Chondrocyte (in vitro differentiated cells): ENCODE data around the gene NOD2. TPM values are rescaled to one million over a fixed set of nuclear protein-coding genes. Genes with fewer than 3 reads are reported as not detected.

Experiments
- DNase-seq: peaks from one replicate; pipeline ENCODE4 v3.0.0; 2021; ENCODE audit warnings: mixed read lengths, low spot score
- H3K27ac Mint-ChIP-seq: one replicate; pipeline ENCODE4 v1.8.0; 2021; ENCODE audit warnings: mild to moderate bottlenecking, moderate library complexity, mixed read lengths; ENCODE audit not compliant: unreplicated experiment
- H3K27me3 Mint-ChIP-seq: 2 replicates; pipeline ENCODE4 v1.8.0; 2021; ENCODE audit warnings: low read depth, mixed read lengths
- H3K36me3 Mint-ChIP-seq: 2 replicates; pipeline ENCODE4 v1.8.0; 2021; ENCODE audit warnings: low read depth, mixed read lengths
- H3K4me1 Mint-ChIP-seq: 2 replicates; pipeline ENCODE4 v1.8.0; 2021; ENCODE audit warnings: low read depth, mild to moderate bottlenecking, mixed read lengths
- H3K4me3 Mint-ChIP-seq: one replicate; pipeline ENCODE4 v1.8.0; 2021; ENCODE audit warnings: mild to moderate bottlenecking, moderate library complexity, mixed read lengths; ENCODE audit not compliant: unreplicated experiment
- H3K9me3 Mint-ChIP-seq: 2 replicates; pipeline ENCODE4 v1.8.0; 2021; ENCODE audit warnings: low read depth, mixed read lengths
- total RNA-seq: library from RNA; stranded (reverse); gene quantifications from 3 replicates; pipeline ENCODE4 v1.2.1, GENCODE V29; 2021
- TF ChIP-seq, protein P1 (sequence below): fragments of 200-600 bp; sonication (generic); IDR thresholded peaks from 2 replicates; pipeline ENCODE4 v1.5.0; 2021; ENCODE audit warnings: antibody characterized with exemption, mild to moderate bottlenecking, moderate library complexity

NOD2 gene
- total RNA-seq, 1 donor from 2014 or later: 0.05 TPM

DNA sequence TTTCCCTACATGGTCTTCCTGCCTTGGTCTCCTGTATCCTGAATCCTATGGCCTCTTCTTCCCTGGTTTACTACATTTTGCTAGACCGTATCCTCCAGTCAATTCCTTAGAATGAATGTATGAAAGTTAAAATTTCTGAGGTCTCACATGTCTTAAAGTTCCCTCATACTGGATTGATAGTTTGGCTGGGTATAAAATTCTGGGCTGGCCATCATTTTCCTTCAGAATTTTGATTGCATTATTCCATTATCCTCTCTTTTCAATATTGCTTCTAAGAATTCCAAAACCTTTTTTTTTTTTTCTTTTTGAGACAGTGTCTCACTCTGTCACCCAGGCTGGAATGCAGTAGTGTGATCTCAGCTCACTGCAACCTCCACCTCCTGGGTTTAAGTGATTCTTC, 10.8 kb downstream of the NOD2 start:
- no peak overlapping the region for H3K27ac Mint-ChIP-seq
- TF ChIP-seq, protein P1, sequence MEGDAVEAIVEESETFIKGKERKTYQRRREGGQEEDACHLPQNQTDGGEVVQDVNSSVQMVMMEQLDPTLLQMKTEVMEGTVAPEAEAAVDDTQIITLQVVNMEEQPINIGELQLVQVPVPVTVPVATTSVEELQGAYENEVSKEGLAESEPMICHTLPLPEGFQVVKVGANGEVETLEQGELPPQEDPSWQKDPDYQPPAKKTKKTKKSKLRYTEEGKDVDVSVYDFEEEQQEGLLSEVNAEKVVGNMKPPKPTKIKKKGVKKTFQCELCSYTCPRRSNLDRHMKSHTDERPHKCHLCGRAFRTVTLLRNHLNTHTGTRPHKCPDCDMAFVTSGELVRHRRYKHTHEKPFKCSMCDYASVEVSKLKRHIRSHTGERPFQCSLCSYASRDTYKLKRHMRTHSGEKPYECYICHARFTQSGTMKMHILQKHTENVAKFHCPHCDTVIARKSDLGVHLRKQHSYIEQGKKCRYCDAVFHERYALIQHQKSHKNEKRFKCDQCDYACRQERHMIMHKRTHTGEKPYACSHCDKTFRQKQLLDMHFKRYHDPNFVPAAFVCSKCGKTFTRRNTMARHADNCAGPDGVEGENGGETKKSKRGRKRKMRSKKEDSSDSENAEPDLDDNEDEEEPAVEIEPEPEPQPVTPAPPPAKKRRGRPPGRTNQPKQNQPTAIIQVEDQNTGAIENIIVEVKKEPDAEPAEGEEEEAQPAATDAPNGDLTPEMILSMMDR: no peak
- peaks cover 22% of the 10 kb centered on the region for H3K9me3 Mint-ChIP-seq
- H3K27me3 Mint-ChIP-seq: peaks cover 16% of the 10 kb centered on the region
- H3K36me3 Mint-ChIP-seq: peaks cover 8% of the 10 kb centered on the region
- DNase-seq: no peak
- H3K4me1 Mint-ChIP-seq: no peaks in the 10 kb centered on the region
- H3K4me3 Mint-ChIP-seq: no peak overlapping the region

GRCh38 chr16:50705436-50706110, 12.2 kb downstream of the NOD2 start:
- Mint-ChIP-seq H3K27me3 (peaks cover 16% of the 10 kb centered on the region), H3K4me1 (no peaks in the 10 kb centered on the region), H3K9me3 (peaks cover 22% of the 10 kb centered on the region), H3K27ac (no peak overlapping the region), H3K36me3 (peaks cover 8% of the 10 kb centered on the region), H3K4me3 (no peak overlapping the region)
- TF ChIP-seq, protein P1: no peak
- DNase-seq: no peak

DNA sequence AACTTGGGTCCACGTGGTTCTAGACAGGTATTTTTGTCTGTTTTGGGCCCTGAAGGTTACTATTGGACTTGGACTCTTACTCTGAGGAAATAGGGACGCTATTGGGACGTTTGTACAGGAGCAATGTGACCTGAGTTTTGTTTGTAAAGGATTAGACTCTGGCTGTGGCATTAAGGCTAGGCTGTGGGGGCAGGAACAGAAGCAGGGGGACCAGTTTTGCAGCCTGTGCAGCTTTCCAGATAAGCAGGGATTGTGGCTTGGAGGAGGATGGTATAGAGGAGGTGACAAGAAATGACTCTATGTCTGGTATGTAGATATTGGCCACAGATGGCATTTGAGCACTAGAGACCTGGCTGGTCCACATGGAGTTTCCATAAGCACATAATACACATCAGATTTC, 12.8 kb downstream of the NOD2 start:
- no peak overlapping the region for H3K4me3 Mint-ChIP-seq
- peaks cover 16% of the 10 kb centered on the region for H3K27me3 Mint-ChIP-seq
- H3K36me3 Mint-ChIP-seq: peaks cover 8% of the 10 kb centered on the region
- TF ChIP-seq, protein P1: no peak
- H3K4me1 Mint-ChIP-seq: no peaks in the 10 kb centered on the region
- peaks cover 22% of the 10 kb centered on the region for H3K9me3 Mint-ChIP-seq
- no peak for DNase-seq
- H3K27ac Mint-ChIP-seq: no peak overlapping the region

GRCh38 chr16:50708373-50709060, 15.1 kb downstream of the NOD2 start:
- TF ChIP-seq, protein P1: no peak
- no peak overlapping the region for H3K27ac Mint-ChIP-seq
- H3K36me3 Mint-ChIP-seq: peaks cover 8% of the 10 kb centered on the region
- H3K4me3 Mint-ChIP-seq: no peak overlapping the region
- no peak for DNase-seq
- no peaks in the 10 kb centered on the region for H3K4me1 Mint-ChIP-seq
- H3K9me3 Mint-ChIP-seq: peaks cover 22% of the 10 kb centered on the region
- H3K27me3 Mint-ChIP-seq: peaks cover 16% of the 10 kb centered on the region

- Mint-ChIP-seq H3K27ac (no peak overlapping the region), H3K4me3 (no peak overlapping the region), H3K36me3 (peaks cover 6% of the 10 kb centered on the region), H3K27me3 (peaks cover 16% of the 10 kb centered on the region), H3K9me3 (peaks cover 16% of the 10 kb centered on the region), H3K4me1 (no peaks in the 10 kb centered on the region)
- DNase-seq: no peak
- TF ChIP-seq, protein P1: no peak
Observed at GRCh38 chr16:50709061-50709684, 15.8 kb downstream of the NOD2 start.
